GM12891 (cell line): ENCODE data around the gene NLRP6.

Experiments used
- POLR2A ChIP-seq: IDR thresholded peaks from 2 replicates; pipeline ENCODE4 v1.6.1; 2011; ENCODE audit warnings: low read depth, low read length, control low read depth
- POLR2AphosphoS5 ChIP-seq: IDR thresholded peaks from 2 replicates; pipeline ENCODE4 v1.6.1; 2011; ENCODE audit warnings: low read depth, low read length, control low read depth

DNA sequence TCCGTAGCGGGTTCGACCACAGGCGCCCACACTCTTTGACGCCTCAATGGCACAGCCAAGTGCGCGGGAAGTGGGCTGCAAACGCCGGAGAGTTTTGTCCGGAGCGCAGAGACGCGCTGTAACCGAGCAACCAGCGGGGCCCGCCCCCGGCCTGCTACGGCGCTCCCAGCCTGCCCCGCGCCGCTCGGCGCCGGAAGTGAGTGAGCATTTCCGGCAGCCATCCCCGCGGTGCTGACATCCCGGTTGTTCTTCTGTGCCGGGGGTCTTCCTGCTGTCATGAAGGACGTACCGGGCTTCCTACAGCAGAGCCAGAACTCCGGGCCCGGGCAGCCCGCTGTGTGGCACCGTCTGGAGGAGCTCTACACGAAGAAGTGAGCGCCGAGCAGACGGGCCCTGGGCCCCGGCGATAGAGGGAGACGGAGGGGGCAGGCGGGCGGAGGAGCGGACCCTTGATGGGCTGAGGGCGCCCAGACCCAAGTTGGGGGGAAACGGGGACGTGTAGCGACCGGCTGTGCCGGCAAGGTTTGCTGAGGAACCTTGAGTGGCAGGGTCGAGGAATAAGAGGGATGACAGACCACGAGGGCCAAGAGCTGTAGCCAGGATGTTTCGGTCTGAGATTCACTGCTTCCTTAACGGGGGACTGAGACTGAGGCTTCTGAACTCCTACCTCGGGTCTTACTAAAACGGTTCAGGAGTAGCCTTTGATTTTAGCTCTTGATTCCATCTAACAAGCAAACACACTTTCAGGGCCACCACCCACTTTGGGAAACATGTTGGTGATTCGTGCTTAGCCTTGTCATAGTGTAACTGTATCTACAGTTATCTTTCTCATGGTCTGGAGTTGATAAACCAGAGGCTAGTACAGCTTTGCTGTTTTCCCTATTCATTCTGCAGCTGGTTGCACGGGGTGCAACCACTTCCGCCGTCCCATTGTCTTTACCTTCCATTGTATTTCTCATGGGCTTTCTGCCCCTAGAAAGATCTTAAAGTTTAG, 41.1 kb upstream of the NLRP6 start, which contains the start of gene PSMD13:
- TF ChIP-seq POLR2A (peak; percentile 64; the same call in 1 of the 2 replicates), POLR2AphosphoS5 (peak; percentile 82)
